H54 (cell line): ENCODE results near the gene KIAA1328.

ENCODE experiments used
- DNase-seq: peaks from one replicate; pipeline ENCODE4 v3.0.0; 2011; ENCODE audit warnings: low spot score, mixed read lengths; ENCODE audit not compliant: insufficient read length
- FAIRE-seq: peaks from 3 replicates; lab custom pipeline; 2011; peaks lifted over from hg19 to GRCh38; lab: Jason Lieb, UNC
- POLR2A ChIP-seq: IDR thresholded peaks from 2 replicates; pipeline ENCODE4 v1.6.1; 2011; ENCODE audit warnings: low read depth, mild to moderate bottlenecking, low read length

KIAA1328 gene

DNA sequence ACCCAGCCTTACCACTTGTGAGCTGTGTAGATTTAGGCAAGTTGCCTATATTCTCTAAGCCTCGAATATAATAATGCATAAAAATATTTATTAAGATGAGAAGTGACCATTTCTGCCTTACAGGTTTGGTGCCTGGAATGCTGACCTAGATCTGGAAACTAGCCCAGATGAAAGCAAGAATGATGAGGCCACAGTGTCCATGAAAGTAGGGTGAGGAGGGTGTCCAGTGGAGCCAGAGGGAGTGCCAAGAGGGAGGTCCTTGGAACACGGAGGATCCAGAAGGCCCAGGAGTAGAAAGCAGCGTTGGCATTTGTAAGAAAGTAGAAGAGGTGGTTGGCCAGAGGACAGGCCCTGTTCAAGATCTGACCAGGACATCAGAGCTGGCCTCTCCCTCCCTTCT is 402.3 kb downstream of the KIAA1328 start:
- DNase-seq (no peak), FAIRE-seq (no peak)
- no peak for TF ChIP-seq POLR2A

DNA sequence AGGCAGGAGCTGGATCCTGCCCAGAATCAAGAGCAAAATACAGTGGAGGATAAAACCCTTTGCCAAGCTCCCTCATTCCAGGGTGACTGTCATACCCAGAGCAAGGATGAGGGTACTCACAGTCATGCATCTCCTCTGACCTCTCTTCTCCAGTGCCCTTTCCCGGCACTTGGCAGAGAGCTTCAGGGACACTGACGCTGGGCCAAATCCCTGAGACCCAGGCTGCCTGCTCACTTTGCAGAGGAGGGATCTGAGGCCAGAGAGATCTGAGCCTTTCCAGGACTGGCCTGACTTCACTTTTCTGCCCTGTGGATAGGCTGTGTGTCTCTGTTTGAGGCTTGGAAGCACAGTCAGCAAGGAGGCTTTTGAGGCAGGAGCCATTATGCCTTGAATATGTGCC is 406.7 kb downstream of the KIAA1328 start:
- FAIRE-seq (no peak), DNase-seq (no peak)
- no peak for TF ChIP-seq POLR2A

DNA sequence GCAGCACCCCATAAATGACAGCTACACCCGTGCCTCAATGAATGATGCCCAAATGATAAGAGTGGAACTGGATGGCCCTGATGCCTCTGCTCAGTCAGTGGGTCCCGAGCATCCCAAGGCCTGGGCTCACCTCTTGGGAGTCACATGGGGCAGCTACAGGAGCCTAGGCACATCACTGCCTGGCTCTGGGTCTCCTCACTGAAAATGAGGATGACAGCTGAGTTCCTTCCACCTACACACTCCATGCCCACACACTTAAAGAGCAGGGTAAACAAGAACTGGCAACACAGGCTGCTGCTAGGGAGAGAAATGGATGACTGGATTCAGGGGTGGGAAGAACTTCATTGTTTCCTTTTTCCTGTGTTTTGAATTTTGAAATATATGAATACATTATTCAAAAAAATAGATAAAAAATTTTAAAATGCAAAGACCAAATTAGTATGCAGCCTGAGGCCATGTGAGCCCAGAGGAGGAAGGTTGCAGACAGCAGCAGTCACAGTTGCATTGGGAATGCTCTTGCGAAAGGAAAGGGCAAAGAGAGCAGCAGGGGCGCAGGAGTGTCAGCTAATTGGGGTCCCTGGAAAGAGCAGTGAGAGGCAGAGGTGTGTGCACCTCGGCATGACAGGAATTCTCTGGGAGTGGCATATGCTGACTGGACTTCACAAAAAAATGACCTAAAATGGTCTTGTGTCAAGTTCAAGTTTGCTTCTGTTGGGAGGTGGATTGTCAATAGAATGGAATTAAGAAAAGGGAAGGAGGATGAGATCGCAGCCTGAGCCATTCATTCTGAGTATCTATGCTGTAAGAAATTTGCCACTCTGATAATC is 409.6 kb downstream of the KIAA1328 start:
- DNase-seq (no peak), FAIRE-seq (no peak)
- no peak for TF ChIP-seq POLR2A

DNA sequence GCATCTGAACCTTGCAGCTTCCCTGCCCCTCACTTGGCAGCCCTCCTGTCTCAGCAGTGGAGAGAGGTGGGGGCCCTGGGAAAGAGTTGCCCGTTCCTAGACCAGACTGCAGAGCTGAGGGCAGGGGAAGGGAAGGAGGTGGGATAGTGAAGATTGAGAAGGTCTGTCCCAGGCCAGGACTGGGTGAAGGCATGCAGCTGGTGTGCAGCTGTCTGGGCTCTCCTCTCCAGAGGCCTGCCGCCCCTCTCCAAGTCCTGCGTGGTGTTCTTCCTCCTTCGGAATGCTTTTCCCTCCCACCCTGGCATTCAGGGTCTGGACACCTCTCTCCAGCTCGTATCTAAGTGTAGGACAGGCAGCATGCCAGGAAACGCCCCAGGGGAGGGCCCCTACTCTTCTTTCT is 413.2 kb downstream of the KIAA1328 start:
- DNase-seq (no peak), FAIRE-seq (no peak)
- no peak for TF ChIP-seq POLR2A

DNA sequence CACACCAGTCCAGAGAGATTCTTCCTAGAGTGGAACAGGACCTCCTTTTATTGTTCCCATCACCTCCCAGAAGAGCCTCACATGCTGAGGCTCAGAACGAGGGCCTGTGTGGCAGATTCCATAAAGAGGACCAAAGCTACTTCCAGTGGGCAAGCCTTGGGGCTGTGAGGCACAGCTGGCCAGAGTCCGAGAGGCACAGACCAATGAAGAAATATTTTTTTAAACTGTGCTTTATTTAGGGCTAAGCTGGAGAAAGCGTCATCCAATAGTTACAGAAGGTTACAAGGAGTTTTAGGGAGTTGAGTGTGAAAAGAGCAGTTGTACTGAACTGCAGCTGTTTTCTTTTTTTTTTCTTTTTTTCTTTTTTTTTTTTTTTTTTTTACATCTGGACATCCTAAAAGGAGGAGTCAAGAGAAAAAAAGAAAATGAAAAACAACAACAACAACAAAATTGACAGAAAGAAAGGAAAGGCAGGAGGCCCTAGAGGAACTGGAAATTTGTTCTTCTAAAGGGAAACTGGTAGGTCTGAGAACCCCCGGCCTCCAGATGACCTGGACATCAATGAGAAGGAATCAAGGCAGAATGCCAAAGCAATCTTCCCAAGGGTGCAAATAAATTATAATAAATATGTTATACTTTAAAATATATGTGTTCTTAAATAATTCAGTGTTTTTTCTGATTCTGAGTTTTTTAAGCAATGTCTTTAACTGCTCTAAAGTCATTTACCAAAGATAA is 414.1 kb downstream of the KIAA1328 start:
- DNase-seq (no peak), FAIRE-seq (no peak)
- no peak for TF ChIP-seq POLR2A

DNA sequence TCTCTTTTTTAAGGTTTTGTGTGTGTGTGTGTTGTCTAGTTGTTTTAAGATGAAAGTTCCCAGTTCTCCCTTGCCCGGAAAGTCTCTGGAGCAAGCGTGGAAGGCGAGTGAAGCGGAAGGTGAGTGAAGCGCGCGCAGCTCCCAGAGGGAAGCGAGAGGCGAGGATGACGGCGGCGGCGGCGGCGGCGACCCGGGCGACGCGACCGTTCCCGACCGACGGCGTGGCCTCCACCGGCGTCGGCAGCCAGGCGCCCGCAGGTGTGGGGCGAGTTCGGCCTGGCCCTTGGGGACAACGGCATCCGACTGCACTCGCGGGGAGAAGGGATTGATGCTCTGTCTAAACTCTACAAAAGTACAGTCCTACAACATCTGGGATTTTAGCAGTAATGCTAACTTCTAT is 414.8 kb downstream of the KIAA1328 start:
- TF ChIP-seq POLR2A = no peak
- no peak for FAIRE-seq
- DNase-seq = no peak

DNA sequence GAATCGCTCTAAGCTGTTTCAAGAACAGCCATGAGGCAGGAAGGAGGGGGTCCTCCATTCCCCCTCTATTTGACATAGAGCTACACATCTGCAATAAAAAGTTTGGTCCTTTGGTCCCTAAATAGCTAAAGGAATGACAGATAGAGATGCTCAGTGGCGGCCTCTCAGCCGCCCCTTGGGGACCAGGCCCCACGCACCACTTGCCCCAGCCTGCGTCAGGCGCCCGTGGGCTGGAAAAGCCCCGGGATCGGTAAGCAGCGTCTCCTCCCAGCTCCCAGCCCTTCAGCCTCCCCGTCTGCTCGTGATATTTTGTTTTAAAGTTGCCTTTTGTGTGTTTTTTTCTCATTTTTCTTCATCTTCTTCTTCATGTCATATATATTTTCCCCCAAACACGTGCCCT is 415.7 kb downstream of the KIAA1328 start:
- TF ChIP-seq POLR2A = no peak
- DNase-seq = no peak
- no peak for FAIRE-seq

DNA sequence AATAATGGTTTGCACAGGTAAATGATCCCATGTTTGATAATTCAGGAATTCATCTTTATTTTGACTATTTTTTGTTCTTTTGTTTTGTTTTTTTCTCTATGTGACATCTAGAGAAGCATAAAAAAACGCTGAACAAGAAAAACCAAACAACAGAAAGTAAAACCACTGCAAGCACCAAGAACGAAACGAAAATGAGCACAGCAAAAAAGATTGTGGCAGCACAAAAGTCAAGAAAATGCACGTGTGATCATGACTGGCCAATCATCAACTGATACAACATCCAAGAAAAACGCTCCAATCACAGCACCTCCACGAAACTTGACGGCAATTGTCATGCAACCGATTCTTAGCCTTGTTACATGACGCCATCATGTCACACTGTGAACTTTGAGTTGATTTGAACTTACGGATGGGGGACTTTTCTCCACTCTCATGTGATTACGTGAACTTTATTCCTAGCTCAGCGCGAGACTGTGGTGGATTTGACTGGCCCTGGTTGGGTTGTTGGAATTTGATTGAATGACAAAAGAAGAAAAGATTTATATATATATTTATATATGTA is 417.9 kb downstream of the KIAA1328 start:
- DNase-seq (no peak), FAIRE-seq (no peak)
- no peak for TF ChIP-seq POLR2A

DNA sequence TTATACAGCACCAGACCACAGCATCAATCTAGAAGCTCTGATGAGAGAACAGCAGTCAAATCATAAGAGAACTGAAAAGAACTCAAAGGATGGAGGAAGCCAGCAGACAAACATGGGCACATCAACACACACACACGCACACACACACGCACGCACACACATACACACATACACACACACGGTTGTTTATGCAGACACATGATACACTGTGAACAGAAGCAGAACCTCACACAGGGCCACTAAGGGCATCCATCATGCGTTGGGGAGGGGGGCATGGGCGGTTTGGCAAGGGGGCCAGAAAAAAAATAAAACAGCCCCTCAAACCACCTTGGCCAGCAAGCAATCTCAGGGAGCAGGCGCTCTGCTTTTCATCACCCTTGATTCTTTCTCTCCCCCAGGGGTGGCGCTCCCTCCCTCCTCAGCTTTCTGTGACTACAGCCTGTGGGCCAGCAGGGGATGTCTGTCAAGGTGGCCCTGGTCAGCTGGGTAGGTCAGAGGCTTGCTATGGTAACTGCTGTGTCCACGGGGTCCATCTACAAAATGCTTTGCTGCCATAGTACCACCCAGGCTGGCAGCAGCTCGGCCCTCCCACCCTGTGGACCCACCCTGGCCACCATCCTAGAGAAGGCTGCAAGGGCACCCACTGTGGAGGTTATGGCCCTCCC is 418.7 kb downstream of the KIAA1328 start:
- FAIRE-seq = no peak
- no peak for DNase-seq
- no peak for TF ChIP-seq POLR2A

DNA sequence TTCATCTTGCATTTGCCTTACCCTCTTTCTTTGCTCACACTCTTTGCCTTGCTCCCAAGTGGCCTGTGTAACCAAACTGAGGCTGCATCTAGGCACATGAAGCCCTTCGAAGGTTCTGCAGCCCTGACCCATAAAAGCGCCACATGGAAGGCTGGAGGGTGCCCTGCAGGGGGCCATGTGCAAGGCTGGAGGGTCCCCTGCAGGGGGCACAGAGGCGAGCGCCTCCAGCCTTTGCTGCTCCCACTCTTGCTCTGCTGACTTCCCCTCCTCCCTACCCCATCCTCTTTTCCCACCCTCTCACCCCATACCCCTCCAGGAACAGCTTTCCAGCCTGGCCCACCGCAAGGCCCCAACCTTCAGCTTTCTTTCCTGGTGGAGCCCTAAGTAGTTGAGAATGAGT is 419.4 kb downstream of the KIAA1328 start:
- no peak for TF ChIP-seq POLR2A
- no peak for DNase-seq
- FAIRE-seq = no peak

DNA sequence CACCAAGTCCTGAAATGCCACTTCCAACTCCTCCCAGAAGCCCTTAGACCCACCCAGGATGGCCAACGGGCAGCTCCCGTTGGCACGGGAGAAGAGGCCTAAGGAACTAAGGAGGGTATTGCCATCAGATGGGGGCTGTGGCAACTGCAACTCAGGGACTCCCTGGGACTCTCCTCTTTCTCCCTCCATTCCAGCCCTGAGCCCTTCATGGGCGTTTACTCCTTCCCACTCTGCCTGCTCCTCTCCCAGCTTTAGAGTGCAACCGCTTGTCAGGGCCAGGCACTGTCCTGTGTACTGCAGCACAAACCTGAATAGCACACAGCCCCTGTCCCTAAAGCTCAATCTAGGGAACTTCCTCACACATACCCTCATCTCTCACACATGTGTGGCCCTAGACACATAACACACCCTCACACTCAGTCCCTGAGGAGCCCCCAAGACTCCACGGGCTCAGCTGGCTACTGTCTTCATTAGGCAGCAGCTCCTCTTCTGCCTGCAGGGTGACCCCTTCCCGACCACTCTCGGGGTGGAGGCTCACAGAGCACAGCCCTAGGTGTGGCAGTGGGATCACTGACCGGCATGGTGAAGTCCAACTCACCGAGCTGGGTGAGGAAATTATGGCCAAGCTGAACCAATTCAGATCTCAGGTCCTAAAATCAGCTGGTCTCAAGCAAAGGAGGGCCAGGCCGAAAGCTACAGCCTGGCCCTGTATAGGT is 420.4 kb downstream of the KIAA1328 start:
- DNase-seq = no peak
- TF ChIP-seq POLR2A = no peak
- FAIRE-seq = no peak

DNA sequence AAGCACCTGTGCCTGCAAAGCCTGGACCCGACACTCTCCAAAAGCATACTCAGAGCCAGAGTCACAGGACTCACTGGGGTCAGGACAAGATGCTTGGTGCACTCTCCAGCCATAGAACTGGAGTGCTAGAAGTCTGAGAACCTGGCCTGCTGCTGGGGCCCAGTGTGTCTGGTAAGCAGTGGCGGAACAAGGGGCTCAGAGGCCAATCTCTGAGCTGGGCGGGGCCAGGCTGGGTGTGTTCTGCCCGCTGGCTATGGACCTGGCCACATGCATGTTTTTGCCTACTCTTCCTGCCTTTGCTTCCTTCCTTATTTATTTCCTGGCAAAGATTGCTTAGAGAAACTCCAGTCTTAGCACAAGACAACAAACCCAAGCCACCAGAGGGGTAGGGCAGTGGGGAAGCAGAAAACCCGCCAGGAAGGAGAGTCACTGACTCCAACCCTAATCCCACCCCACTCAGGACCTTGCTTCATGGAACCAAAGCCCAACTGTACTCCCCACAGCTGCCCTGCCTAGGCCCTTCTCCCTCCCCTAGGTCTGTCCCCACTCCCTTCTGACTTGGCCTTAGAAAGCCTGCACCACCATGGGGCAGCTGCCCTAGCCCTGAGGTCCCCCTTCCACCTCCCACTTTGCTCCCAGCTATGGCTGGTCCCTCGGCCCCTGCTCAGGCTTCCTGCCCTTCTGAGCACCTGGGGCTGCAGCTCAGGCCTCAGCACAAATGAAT is 421.1 kb downstream of the KIAA1328 start:
- no peak for TF ChIP-seq POLR2A
- DNase-seq (no peak), FAIRE-seq (no peak)

DNA sequence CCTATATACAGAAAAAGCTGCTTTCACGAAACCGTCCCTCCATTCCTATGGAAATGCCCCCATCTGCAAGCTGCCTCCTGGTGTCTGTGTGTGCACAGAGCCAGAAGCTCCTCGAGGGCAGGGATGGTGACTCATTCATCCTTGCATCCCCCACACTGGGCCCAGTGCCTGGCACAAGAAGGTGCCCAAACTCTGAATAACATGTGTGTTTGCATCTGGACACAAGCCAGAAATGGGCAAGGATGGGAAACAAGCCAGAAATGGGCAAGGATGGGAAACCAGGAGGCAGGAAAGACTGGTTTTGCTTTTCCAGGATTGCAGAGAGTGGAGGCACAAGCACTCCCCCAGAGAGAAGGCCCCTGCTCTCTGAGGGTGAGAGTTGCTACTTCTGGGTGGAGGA is 422.8 kb downstream of the KIAA1328 start:
- no peak for FAIRE-seq
- DNase-seq = no peak
- TF ChIP-seq POLR2A = no peak
